GM13976 (cell line): ENCODE measurements around the gene SNRNP70.
A peak's percentile ranks its signal among the peaks of the same experiment; 100 is the strongest.
"Not testable (repeated sequence)": the region's sequence is repeated elsewhere in the genome, so short reads cannot be mapped to it uniquely, and the experiment has no call there.

Experiments used
- DNase-seq: peaks from one replicate; pipeline ENCODE4 v3.0.0; 2012; ENCODE audit warnings: low spot score
- in situ Hi-C: fragments of 300-500 bp; cut with MboI; formaldehyde crosslinking; loops from one replicate; pipeline ENCODE4 v1.12.0; 2022; ENCODE audit warnings: low sequenced_read_pairs, mixed read lengths, inconsistent platforms; ENCODE audit not compliant: unreplicated experiment
- TF ChIP-seq, protein P1 (sequence below): IDR thresholded peaks from 2 replicates; pipeline ENCODE4 v1.5.1; 2012; ENCODE audit warnings: borderline replicate concordance, mild to moderate bottlenecking; ENCODE audit not compliant: insufficient read depth; ENCODE audit errors: extremely low read depth, missing control alignments, control extremely low read depth

Gene SNRNP70

GRCh38 chr19:49056101-49056901 lies 28.9 kb upstream of the SNRNP70 start:
- in situ Hi-C loops = no loop called here
- DNase-seq = peak; percentile 88
- TF ChIP-seq, protein P1, sequence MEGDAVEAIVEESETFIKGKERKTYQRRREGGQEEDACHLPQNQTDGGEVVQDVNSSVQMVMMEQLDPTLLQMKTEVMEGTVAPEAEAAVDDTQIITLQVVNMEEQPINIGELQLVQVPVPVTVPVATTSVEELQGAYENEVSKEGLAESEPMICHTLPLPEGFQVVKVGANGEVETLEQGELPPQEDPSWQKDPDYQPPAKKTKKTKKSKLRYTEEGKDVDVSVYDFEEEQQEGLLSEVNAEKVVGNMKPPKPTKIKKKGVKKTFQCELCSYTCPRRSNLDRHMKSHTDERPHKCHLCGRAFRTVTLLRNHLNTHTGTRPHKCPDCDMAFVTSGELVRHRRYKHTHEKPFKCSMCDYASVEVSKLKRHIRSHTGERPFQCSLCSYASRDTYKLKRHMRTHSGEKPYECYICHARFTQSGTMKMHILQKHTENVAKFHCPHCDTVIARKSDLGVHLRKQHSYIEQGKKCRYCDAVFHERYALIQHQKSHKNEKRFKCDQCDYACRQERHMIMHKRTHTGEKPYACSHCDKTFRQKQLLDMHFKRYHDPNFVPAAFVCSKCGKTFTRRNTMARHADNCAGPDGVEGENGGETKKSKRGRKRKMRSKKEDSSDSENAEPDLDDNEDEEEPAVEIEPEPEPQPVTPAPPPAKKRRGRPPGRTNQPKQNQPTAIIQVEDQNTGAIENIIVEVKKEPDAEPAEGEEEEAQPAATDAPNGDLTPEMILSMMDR = no peak

GRCh38 chr19:49056902-49057596 lies 28.2 kb upstream of the SNRNP70 start:
- DNase-seq = peak; percentile 29
- in situ Hi-C loops = not testable (repeated sequence)

GRCh38 chr19:49057636-49058234 lies 27.5 kb upstream of the SNRNP70 start, which contains the start of gene CGB7:
Gene CGB7, minus strand, starts transcription at chr19:49057749. Its CDS starts 2,374 bp downstream, at chr19:49055375.
- in situ Hi-C loops = no loop called here
- DNase-seq = peak; percentile 61
- TF ChIP-seq, protein P1 = no peak

GRCh38 chr19:49058562-49058961 lies 26.7 kb upstream of the SNRNP70 start:
- DNase-seq = peak; percentile 55
- TF ChIP-seq, protein P1 = no peak
- in situ Hi-C loops = no loop called here

- TF ChIP-seq, protein P1 = no peak
- in situ Hi-C loops = no loop called here
- no peak for DNase-seq
These were observed 26.2 kb upstream of the SNRNP70 start for GRCh38 chr19:49059053-49059452.

DNA sequence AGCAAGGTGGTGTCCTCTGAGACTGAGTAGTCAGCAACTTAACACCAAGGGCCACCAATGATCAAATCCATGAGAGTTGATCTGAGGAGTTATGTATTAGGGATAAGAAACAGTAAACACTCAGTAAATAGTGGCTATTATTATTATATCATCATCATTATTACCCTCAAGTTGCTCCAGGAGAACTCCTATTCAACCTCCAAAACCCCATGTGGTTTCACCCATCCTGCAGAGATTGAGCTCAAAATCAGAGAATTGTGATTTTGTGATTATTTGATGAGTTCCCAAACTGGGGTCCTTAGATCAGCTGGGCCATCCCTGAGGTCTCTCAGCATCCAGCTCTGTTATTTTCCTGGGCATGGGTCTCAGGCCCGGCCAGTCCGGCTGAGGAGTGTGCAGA lies 24.3 kb upstream of the SNRNP70 start:
- no peak for DNase-seq
- in situ Hi-C loops = no loop called here
- TF ChIP-seq, protein P1 = no peak

GRCh38 chr19:49061445-49061844 lies 23.8 kb upstream of the SNRNP70 start:
- in situ Hi-C loops = no loop called here
- TF ChIP-seq, protein P1 = no peak
- DNase-seq = peak; percentile 71
